Nucleus accumbens (tissue), 56 donors: ENCODE measurements around the gene FUZ.

ENCODE experiments used
- DNase-seq, 56 donors: peaks; one replicate each; lab custom pipeline; 2025; lab: John Stamatoyannopoulos, UW

FUZ gene

GRCh38 chr19:49851456-49852259, 38.6 kb upstream of the FUZ start:
- DNase-seq, result peak in 25 of 56 donors; percentile 21 to 76 (median 35)

- peak; percentile 65 to 95 (median 90) for DNase-seq
Observed at GRCh38 chr19:49850487-49851342, 37.6 kb upstream of the FUZ start, which contains the start of gene PTOV1. PTOV1 (plus strand) TSS chr19:49851159.

DNA sequence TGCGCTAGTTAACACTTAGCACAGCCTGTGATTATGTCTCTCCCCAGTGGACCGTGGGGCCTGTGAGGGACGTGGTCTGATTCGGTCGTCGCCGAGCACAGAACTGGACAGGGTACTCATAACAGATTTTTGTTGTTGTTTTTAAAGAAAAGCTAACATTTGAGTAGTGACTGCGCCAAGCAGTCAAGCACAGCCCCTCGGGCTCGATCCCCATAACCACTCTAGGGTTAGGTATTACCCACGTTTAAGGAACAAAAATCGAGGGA, 37.1 kb upstream of the FUZ start:
- peak in 2 of 56 donors; percentile 43 to 55 for DNase-seq

- no peak for DNase-seq
Observed at GRCh38 chr19:49849433-49850220, 36.5 kb upstream of the FUZ start.

GRCh38 chr19:49848938-49849337, 35.8 kb upstream of the FUZ start:
- no peak for DNase-seq

DNA sequence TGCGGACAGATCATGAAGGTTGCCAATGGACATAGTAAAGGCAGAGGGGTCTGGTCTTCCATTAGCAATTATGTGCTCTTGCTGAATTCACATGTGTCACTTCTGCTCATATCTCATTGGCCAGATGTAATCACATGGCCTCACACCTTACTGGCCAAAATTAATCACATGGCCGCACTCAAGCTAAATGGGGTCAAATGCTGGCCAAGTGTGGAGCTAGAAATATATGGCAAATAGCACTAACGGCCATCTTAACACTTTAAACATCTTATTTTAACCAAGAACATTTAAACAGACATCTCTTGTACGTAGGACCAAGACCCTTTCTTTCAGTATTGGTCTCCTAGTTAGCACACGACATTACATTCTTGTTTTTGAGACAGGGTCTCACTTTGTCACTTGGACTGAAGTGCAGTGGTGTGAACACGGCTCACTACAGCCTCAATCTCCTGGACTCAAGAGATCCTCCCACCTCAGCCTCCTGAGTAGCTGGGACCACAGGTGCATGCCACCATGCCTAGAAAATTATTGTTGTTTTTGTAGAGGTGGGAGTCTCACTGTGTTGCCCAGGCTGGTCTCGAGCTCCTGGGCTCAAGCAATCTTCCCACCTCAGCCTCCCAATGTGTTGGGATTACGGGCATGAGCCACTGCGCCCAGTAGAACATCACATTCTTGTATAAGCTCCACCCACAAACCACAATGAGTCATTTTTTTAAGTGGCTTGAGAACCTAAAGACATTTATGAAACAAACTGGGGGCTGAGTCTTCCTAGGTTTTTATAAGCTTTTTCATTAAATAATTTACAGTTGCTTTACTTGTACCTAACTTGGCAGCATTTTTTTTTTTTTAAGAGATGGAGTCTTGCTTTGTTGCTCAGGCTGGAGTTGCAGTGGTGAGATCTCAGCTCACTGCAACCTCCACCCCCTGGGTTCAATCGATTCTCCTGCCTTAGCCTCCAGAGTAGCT, 34.9 kb upstream of the FUZ start:
- no peak for DNase-seq

GRCh38 chr19:49846408-49846807, 33.3 kb upstream of the FUZ start:
- DNase-seq, result no peak

DNA sequence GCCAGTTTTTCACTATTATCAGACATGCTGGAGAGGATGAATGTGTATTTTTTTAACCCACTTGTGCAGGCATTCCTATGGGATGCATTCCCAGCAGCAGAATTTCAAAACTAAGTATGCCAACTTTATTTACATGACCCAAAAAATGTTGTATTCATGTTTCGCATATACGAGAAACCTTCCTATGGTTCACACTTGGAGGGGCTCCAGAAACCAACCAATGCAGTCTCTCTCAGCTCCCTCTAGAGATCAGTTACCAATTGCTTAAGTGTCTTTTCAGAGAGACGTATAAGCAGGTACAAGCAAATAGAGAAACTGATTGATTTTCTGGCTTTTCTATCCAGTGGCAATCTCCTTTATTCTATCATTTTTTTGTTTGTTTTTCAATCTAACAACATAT, 32.3 kb upstream of the FUZ start:
- DNase-seq, result no peak

GRCh38 chr19:49844138-49845095, 31.3 kb upstream of the FUZ start:
- no peak for DNase-seq

DNA sequence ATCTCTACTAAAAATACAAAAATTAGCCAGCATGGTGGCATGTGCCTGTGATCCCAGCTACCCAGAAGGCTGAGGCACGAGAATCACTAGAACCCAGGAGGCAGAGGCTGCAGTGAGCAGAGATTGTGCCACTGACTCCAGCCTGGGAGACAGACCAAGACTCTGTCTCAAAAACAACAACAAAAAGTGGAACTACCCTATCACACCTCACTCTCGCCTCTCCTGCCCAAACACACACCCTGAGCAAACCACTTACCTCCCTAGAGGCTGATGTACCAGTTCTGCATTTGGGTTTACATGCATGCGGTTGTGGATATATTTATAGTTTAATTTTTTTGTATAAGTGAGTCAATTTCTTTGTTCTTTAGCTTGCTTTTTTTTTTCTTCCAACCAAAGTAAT, 30.2 kb upstream of the FUZ start:
- no peak for DNase-seq

DNA sequence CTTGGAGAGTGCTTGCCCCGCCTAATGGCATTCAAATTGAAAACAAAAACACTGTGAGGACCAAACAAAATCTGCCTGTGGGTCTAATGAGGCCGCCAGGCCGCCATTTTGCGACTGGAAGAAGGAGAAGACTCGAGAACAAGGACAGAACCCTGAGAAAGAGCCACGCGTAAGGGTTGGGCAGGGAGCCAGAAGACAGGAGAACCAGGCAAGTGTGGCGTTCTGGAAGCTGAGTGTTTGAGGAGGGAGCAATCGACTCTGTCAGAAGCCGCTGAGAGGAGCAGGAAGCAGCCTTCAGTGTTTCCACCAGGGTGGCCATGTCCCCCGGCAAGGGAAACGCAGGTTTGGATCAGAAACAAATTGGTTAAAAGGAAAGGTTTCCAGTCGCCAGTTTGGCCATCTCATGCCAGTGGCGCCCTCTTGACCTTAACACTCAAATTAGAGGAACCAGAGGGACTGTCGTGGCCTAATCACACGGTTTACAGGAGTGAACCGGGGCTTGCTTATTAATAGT, 27.7 kb upstream of the FUZ start:
- DNase-seq, result no peak

DNA sequence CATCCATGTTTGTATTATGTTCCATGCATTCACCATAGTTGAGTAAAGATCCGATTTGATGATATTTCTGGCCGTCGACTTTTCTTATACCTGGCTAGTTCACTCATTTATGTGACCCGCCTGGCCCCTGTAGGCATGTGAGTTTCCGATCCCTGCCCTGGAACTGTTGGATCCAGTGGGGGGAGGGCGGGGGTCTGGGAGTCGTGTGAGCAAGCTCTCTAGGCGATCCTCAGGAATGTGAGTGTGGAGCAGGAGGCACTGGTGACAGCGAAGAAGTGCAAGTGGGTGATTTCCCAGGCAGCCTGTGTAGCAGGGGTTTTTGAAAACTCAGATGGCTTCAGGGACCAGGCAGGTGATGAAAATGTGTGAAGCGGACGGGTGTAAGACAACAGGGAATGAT, 27.2 kb upstream of the FUZ start:
- no peak for DNase-seq

DNA sequence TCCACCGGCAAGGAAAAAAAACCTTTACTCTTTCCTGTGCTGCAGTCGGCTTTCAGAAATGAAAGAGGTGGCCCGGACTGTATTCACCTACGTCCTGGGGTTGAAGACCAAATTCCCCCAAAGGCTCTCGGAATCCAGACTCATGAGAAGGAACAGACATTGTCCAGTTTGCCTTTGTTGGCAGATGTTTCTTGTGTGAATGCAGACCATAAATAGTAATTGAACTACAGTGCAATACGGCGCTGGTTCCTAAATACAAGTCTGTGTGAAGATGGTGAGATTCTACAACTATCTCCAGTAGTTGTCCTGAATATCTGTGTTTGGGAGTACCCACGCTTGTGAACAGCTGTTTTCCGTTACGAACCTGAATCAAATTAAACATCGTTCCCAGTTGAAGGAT, 26.6 kb upstream of the FUZ start:
- DNase-seq, result no peak

- DNase-seq, result peak in 1 of 56 donors; percentile 6
Observed at GRCh38 chr19:49838885-49839588, 25.9 kb upstream of the FUZ start.

DNA sequence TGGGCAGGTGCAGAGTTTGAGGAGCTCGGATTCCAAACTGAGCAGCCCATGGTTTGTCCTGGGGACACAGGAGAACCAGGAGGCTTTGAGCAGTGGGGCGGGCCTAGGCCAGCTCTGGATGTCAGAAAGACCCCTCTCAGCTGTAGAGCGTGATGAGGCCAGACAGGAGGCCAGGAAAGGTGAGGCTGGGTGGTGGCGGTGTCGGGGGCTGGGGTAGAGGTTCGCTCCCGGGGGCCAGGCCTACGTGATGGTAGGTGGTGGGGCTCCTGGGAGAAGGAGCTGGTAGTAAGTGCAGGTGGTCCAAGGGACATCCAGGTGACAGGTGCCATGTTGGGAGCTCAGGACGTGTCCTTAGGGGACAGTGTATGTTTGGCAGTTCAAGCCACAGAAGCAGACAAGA, 24.3 kb upstream of the FUZ start:
- DNase-seq, result no peak

DNA sequence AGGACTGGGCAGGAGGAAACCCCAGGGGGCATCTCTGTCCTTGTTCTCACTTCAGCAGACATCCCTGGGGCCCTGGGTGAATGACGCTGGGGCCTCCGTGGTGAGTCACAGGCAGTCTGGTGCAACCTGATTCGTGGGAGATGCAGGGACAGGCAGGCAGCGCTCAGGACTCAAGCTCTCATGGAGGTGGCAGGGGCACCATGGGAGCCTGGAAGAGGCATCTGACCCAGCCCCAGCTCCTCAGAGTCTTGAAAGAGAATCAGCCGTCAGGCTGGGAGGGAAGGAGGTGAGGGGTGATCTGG, 23.9 kb upstream of the FUZ start:
- no peak for DNase-seq

GRCh38 chr19:49836176-49837008, 23.3 kb upstream of the FUZ start:
- DNase-seq, result no peak
